Suprapubic skin (tissue), 4 donors: ENCODE data around the gene DMRTB1.

Experiments
- POLR2A ChIP-seq, 2 donors: fragments of 450-650 bp; IDR thresholded peaks; one replicate each; pipeline ENCODE4 v1.6.1; 2017; ENCODE audit warnings: antibody characterized with exemption in 2 of 2, mild to moderate bottlenecking in 2 of 2, moderate library complexity in 2 of 2
- POLR2AphosphoS5 ChIP-seq, 3 donors: sonication (generic); formaldehyde crosslinking; IDR thresholded peaks; one replicate each; pipeline ENCODE4 v1.6.1; 2017; ENCODE audit warnings: antibody characterized with exemption in 3 of 3
- TF ChIP-seq, protein P1 (sequence below), 2 donors: fragments of 200-600 bp in 1 of 2; fragments of 450-650 bp in 1 of 2; sonication (generic) in 1 of 2; IDR thresholded peaks; one replicate each; pipeline ENCODE4 v1.5.1; 2016 to 2019; ENCODE audit warnings: antibody characterized with exemption in 2 of 2, mild to moderate bottlenecking in 1 of 2, moderate library complexity in 1 of 2

DNA sequence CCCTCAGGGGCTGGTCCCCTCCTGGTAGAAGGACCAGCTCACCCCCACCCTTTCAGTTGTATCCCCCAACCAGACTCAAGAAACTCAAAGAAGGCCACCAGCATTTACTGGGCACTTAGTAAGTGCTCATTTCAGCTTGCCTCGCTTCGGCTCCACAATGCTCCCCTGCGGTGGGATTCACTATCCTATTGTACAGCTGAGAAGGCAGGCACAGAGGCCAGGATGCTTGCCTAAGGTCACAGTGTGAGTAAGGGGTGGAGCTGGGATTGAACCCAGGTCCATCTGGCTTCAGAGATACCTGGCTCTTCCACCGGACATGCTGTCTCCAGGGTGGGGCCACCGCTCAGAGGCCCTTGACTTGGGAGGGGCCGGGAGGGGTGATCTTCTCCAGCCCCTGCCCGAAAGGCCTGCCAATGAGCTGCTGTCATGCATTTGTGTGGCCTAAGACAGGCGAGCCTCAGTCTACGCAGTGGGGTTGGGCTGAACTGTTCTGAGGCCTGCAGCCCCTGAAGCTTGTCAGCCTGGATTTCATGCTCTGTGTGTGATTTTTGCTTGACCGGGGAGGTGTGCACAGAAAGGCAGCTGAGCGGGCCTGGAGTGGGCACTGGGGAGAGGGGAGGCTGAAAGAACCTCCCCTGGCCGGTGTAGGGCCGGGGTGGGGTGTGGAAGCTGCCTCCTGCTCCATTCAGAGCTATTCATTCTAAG lies 48.1 kb downstream of the DMRTB1 start:
- TF ChIP-seq, protein P1, sequence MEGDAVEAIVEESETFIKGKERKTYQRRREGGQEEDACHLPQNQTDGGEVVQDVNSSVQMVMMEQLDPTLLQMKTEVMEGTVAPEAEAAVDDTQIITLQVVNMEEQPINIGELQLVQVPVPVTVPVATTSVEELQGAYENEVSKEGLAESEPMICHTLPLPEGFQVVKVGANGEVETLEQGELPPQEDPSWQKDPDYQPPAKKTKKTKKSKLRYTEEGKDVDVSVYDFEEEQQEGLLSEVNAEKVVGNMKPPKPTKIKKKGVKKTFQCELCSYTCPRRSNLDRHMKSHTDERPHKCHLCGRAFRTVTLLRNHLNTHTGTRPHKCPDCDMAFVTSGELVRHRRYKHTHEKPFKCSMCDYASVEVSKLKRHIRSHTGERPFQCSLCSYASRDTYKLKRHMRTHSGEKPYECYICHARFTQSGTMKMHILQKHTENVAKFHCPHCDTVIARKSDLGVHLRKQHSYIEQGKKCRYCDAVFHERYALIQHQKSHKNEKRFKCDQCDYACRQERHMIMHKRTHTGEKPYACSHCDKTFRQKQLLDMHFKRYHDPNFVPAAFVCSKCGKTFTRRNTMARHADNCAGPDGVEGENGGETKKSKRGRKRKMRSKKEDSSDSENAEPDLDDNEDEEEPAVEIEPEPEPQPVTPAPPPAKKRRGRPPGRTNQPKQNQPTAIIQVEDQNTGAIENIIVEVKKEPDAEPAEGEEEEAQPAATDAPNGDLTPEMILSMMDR (IDR thresholded peaks at IDR 0.05) = no peak
- TF ChIP-seq POLR2A (IDR thresholded peaks at IDR 0.05) (no peak), POLR2AphosphoS5 (IDR thresholded peaks at IDR 0.05) (no peak)
